HepG2 (cell line): Measurements from ENCODE around the gene UPF3A. TPM values are rescaled to one million over a fixed set of nuclear protein-coding genes. Genes with fewer than 3 reads are reported as not detected.

ENCODE experiments used
- ELF1 ChIP-seq: sonication (generic); formaldehyde crosslinking; IDR thresholded peaks from 2 replicates; pipeline ENCODE4 v1.4.0; 2020; ENCODE audit warnings: missing genetic modification reagents
- ETV5 ChIP-seq: IDR thresholded peaks from 2 replicates; pipeline ENCODE4 v1.6.1; 2018; ENCODE audit warnings: missing biosample characterization, missing genetic modification reagents, inconsistent platforms, borderline replicate concordance
- GABPB1 ChIP-seq: IDR thresholded peaks from 2 replicates; pipeline ENCODE4 v1.6.1; 2016; ENCODE audit warnings: mild to moderate bottlenecking, missing genetic modification reagents, moderate library complexity, missing compliant biosample characterization
- HNRNPH1 ChIP-seq: fragments of 200-400 bp; formaldehyde crosslinking; optimal IDR thresholded peaks from 2 replicates; pipeline ENCODE3; 2017; ENCODE audit warnings: mild to moderate bottlenecking, low read depth, low read length
- IRX3 ChIP-seq: sonication (generic); formaldehyde crosslinking; IDR thresholded peaks from 2 replicates; pipeline ENCODE4 v1.8.1; 2023; ENCODE audit warnings: mild to moderate bottlenecking, low read depth, missing genetic modification reagents, borderline replicate concordance
- JDP2 ChIP-seq: sonication (generic); formaldehyde crosslinking; IDR thresholded peaks from 2 replicates; pipeline ENCODE4 v1.8.1; 2022; ENCODE audit warnings: missing genetic modification reagents, borderline replicate concordance
- REL ChIP-seq: sonication (generic); formaldehyde crosslinking; conservative IDR thresholded peaks from 2 replicates; pipeline ENCODE4 v1.8.0; 2022; ENCODE audit warnings: mild to moderate bottlenecking, missing genetic modification reagents, moderate library complexity
- SRSF1 ChIP-seq: fragments of 200-400 bp; formaldehyde crosslinking; optimal IDR thresholded peaks from 2 replicates; pipeline ENCODE3; 2017; ENCODE audit warnings: mild to moderate bottlenecking, low read depth, low read length, moderate library complexity
- SYNCRIP ChIP-seq: fragments of 200-400 bp; formaldehyde crosslinking; IDR thresholded peaks from 2 replicates; pipeline ENCODE4 v1.6.1; 2018; ENCODE audit warnings: mild to moderate bottlenecking, low read depth, low read length; ENCODE audit not compliant: insufficient read depth
- TSC22D2 ChIP-seq: sonication (generic); formaldehyde crosslinking; IDR thresholded peaks from 2 replicates; pipeline ENCODE4 v1.5.1; 2020; ENCODE audit warnings: missing genetic modification reagents, mild to moderate bottlenecking, borderline replicate concordance
- ZBTB1 ChIP-seq: sonication (generic); formaldehyde crosslinking; IDR thresholded peaks from 2 replicates; pipeline ENCODE4 v1.4.0; 2020; ENCODE audit warnings: missing genetic modification reagents, borderline replicate concordance
- ZBTB3 ChIP-seq: sonication (generic); formaldehyde crosslinking; IDR thresholded peaks from 2 replicates; pipeline ENCODE4 v1.4.0; 2020; ENCODE audit warnings: low read depth, mild to moderate bottlenecking, moderate library complexity, missing genetic modification reagents, borderline replicate concordance
- ZKSCAN5 ChIP-seq: sonication (generic); formaldehyde crosslinking; IDR thresholded peaks from 2 replicates; pipeline ENCODE4 v1.5.1; 2020; ENCODE audit warnings: mild to moderate bottlenecking, missing genetic modification reagents
- ZNF292 ChIP-seq: sonication (generic); formaldehyde crosslinking; IDR thresholded peaks from 2 replicates; pipeline ENCODE4 v1.8.1; 2022; ENCODE audit warnings: mild to moderate bottlenecking, low read depth, missing genetic modification reagents, borderline replicate concordance
- ZNF382 ChIP-seq: sonication (generic); formaldehyde crosslinking; IDR thresholded peaks from 2 replicates; pipeline ENCODE4 v1.5.0; 2020; ENCODE audit warnings: missing genetic modification reagents, mild to moderate bottlenecking, borderline replicate concordance
- ZNF549 ChIP-seq: sonication (generic); formaldehyde crosslinking; IDR thresholded peaks from 2 replicates; pipeline ENCODE4 v1.5.0; 2020; ENCODE audit warnings: missing genetic modification reagents
- ZNF720 ChIP-seq: sonication (generic); formaldehyde crosslinking; IDR thresholded peaks from 2 replicates; pipeline ENCODE4 v1.4.0; 2020; ENCODE audit warnings: missing genetic modification reagents
- ZNF724P ChIP-seq: sonication (generic); formaldehyde crosslinking; IDR thresholded peaks from 2 replicates; pipeline ENCODE4 v1.8.0; 2022; ENCODE audit warnings: missing genetic modification reagents, borderline replicate concordance
- polyA plus RNA-seq, 8 experiments: library from polyadenylated mRNA; depleted of rRNA in 3 of 8; stranded (reverse) in 7 of 8; unstranded in 1 of 8; fragments of >200 nt; fragmentation: Illumina TruSeq in 4 of 8; extraction: Trizol in 4 of 8; gene quantifications; 2 replicates each; pipeline versions ENCODE4 v1.2.1 to v1.2.3, GENCODE V29; 2011 to 2016; ENCODE audit warnings: low read depth in 4 of 8, missing spikeins in 1 of 8, mixed read lengths in 1 of 8; ENCODE audit not compliant: insufficient read depth in 1 of 8
- total RNA-seq, 5 experiments: library from RNA; depleted of rRNA; stranded (reverse); fragments of >200 nt; fragmentation: Illumina TruSeq; extraction: Trizol; gene quantifications; 2 replicates each; pipeline ENCODE4 v1.2.3, GENCODE V29; 2016; ENCODE audit warnings: low read depth in 1 of 5
- TF ChIP-seq, protein P1 (sequence below): sonication (generic); formaldehyde crosslinking; IDR thresholded peaks from 2 replicates; pipeline ENCODE4 v1.4.0; 2020; ENCODE audit warnings: mild to moderate bottlenecking, missing genetic modification reagents
- TF ChIP-seq, protein P2 (sequence below): IDR thresholded peaks from 2 replicates; pipeline ENCODE4 v1.6.1; 2016
- TF ChIP-seq, protein P3 (sequence below): sonication (generic); formaldehyde crosslinking; IDR thresholded peaks from 2 replicates; pipeline ENCODE4 v1.5.1; 2020; ENCODE audit warnings: mild to moderate bottlenecking, moderate library complexity, missing genetic modification reagents
- TF ChIP-seq, protein P4 (sequence below): sonication (generic); formaldehyde crosslinking; IDR thresholded peaks from 2 replicates; pipeline ENCODE4 v1.5.0; 2020; ENCODE audit warnings: mild to moderate bottlenecking, missing genetic modification reagents

Gene UPF3A
- total and polyA plus RNA-seq, 2 of the 13 experiments (the other 11 are each of a cell fraction or from before 2014, with no cell fraction given): 60.2 to 63.8 TPM

DNA sequence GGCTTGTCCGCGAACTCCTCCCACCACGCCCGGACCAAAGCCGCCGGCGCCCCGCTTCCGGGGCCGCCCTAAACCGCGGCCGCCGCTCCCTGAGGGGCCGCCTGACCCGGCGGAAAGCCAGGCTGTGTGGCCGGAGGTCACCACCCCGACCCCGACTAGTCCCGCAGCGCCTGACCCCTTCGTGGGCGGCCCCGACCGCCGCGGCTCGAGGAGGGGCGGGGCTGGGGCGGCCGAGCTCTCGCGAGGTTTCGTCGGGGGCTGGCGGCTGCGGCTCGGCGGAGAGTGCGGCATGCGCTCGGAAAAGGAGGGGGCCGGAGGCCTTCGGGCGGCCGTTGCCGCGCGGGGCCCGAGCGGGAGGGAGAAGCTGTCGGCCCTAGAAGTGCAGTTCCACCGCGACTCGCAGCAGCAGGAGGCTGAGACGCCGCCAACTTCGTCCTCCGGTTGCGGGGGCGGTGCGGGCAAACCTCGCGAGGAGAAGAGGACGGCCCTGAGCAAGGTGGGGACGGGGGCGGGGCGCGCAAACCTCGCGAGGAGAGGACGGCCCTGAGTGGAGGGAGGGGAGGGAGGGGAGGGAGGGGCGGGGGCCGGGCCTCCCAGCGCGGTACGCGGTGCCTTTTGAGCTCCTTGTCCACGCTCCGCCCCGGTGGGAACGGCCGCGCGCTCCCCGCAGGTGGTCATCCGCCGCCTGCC lies at the start of gene UPF3A (continued):
- 0 out of 2 replicates have a peak, but pooled peaks have one; percentile 20 for TF ChIP-seq ZBTB3
- no peak for TF ChIP-seq IRX3 (CRISPR knock-in tag)
- TF ChIP-seq TSC22D2: no peak
- TF ChIP-seq, protein P1, sequence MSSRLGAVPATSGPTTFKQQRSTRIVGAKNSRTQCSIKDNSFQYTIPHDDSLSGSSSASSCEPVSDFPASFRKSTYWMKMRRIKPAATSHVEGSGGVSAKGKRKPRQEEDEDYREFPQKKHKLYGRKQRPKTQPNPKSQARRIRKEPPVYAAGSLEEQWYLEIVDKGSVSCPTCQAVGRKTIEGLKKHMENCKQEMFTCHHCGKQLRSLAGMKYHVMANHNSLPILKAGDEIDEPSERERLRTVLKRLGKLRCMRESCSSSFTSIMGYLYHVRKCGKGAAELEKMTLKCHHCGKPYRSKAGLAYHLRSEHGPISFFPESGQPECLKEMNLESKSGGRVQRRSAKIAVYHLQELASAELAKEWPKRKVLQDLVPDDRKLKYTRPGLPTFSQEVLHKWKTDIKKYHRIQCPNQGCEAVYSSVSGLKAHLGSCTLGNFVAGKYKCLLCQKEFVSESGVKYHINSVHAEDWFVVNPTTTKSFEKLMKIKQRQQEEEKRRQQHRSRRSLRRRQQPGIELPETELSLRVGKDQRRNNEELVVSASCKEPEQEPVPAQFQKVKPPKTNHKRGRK: no peak
- TF ChIP-seq ETV5 (CRISPR knock-in tag): peak; percentile 86
- peak; percentile 31 for TF ChIP-seq SRSF1
- TF ChIP-seq, protein P2, sequence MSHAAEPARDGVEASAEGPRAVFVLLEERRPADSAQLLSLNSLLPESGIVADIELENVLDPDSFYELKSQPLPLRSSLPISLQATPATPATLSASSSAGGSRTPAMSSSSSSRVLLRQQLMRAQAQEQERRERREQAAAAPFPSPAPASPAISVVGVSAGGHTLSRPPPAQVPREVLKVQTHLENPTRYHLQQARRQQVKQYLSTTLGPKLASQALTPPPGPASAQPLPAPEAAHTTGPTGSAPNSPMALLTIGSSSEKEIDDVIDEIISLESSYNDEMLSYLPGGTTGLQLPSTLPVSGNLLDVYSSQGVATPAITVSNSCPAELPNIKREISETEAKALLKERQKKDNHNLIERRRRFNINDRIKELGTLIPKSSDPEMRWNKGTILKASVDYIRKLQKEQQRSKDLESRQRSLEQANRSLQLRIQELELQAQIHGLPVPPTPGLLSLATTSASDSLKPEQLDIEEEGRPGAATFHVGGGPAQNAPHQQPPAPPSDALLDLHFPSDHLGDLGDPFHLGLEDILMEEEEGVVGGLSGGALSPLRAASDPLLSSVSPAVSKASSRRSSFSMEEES: peak; percentile 44; the same call in 1 of the 2 replicates
- TF ChIP-seq, protein P3, sequence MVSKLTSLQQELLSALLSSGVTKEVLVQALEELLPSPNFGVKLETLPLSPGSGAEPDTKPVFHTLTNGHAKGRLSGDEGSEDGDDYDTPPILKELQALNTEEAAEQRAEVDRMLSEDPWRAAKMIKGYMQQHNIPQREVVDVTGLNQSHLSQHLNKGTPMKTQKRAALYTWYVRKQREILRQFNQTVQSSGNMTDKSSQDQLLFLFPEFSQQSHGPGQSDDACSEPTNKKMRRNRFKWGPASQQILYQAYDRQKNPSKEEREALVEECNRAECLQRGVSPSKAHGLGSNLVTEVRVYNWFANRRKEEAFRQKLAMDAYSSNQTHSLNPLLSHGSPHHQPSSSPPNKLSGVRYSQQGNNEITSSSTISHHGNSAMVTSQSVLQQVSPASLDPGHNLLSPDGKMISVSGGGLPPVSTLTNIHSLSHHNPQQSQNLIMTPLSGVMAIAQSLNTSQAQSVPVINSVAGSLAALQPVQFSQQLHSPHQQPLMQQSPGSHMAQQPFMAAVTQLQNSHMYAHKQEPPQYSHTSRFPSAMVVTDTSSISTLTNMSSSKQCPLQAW (CRISPR knock-in tag): 0 out of 2 replicates have a peak, but pooled peaks have one; percentile 25
- no peak; the same call in 1 of the 2 replicates for TF ChIP-seq JDP2 (CRISPR knock-in tag)
- TF ChIP-seq SYNCRIP: no peak
- TF ChIP-seq ZNF382 (CRISPR knock-in tag): no peak
- TF ChIP-seq ZKSCAN5 (CRISPR knock-in tag): no peak
- TF ChIP-seq HNRNPH1: no peak
- no peak for TF ChIP-seq ZNF720 (CRISPR knock-in tag)
- peak; percentile 90 for TF ChIP-seq REL (CRISPR knock-in tag)
- no peak for TF ChIP-seq ZNF549
- TF ChIP-seq ZBTB1 (CRISPR knock-in tag): no peak
- TF ChIP-seq, protein P4, sequence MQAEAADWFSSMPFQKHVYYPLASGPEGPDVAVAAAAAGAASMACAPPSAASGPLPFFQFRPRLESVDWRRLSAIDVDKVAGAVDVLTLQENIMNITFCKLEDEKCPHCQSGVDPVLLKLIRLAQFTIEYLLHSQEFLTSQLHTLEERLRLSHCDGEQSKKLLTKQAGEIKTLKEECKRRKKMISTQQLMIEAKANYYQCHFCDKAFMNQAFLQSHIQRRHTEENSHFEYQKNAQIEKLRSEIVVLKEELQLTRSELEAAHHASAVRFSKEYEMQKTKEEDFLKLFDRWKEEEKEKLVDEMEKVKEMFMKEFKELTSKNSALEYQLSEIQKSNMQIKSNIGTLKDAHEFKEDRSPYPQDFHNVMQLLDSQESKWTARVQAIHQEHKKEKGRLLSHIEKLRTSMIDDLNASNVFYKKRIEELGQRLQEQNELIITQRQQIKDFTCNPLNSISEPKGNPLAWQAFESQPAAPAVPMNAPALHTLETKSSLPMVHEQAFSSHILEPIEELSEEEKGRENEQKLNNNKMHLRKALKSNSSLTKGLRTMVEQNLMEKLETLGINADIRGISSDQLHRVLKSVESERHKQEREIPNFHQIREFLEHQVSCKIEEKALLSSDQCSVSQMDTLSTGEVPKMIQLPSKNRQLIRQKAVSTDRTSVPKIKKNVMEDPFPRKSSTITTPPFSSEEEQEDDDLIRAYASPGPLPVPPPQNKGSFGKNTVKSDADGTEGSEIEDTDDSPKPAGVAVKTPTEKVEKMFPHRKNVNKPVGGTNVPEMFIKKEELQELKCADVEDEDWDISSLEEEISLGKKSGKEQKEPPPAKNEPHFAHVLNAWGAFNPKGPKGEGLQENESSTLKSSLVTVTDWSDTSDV (CRISPR knock-in tag): no peak
- TF ChIP-seq ELF1 (CRISPR knock-in tag): peak; percentile 67
- TF ChIP-seq ZNF292 (CRISPR knock-in tag): no peak
- peak; percentile 87 for TF ChIP-seq GABPB1 (CRISPR knock-in tag)
- peak; percentile 58; the same call in 1 of the 2 replicates for TF ChIP-seq ZNF724P (CRISPR knock-in tag)
